IMR-90 (cell line): ENCODE results near the gene SUN1.
"Not testable (repeated sequence)": the region's sequence is repeated elsewhere in the genome, so short reads cannot be mapped to it uniquely, and the experiment has no call there.

Experiments used
- BHLHE40 ChIP-seq: fragments of 150-350 bp; IDR thresholded peaks from 2 replicates; pipeline ENCODE4 v1.6.1; 2016; ENCODE audit warnings: mild to moderate bottlenecking, low read depth, low read length
- CEBPB ChIP-seq: IDR thresholded peaks from 2 replicates; pipeline ENCODE4 v1.6.1; 2012; ENCODE audit warnings: low read depth, low read length, improper control_type of control experiment
- MAFK ChIP-seq: IDR thresholded peaks from 2 replicates; pipeline ENCODE4 v1.6.1; 2012; ENCODE audit warnings: low read depth, low read length, improper control_type of control experiment
- MXI1 ChIP-seq: IDR thresholded peaks from 2 replicates; pipeline ENCODE4 v1.6.1; 2012; ENCODE audit warnings: low read depth, mild to moderate bottlenecking, low read length, moderate library complexity, borderline replicate concordance
- NFE2L2 ChIP-seq: fragments of 150-350 bp; IDR thresholded peaks from 2 replicates; pipeline ENCODE4 v1.6.1; 2016; ENCODE audit warnings: low read depth, mild to moderate bottlenecking, low read length
- POLR2A ChIP-seq: IDR thresholded peaks from 2 replicates; pipeline ENCODE4 v1.6.1; 2012; ENCODE audit warnings: mild to moderate bottlenecking, low read depth, low read length
- RAD21 ChIP-seq: IDR thresholded peaks from 2 replicates; pipeline ENCODE4 v1.6.1; 2012; ENCODE audit warnings: low read length, improper control_type of control experiment
- SMC3 ChIP-seq: fragments of 150-350 bp; IDR thresholded peaks from 2 replicates; pipeline ENCODE4 v1.6.1; 2016; ENCODE audit warnings: low read depth, mild to moderate bottlenecking, antibody characterized with exemption, low read length, moderate library complexity
- TF ChIP-seq, protein P1 (sequence below): conservative IDR thresholded peaks from 2 replicates; pipeline ENCODE4 v1.5.1; 2012; ENCODE audit warnings: mild to moderate bottlenecking, low read depth, low read length, improper control_type of control experiment
- TF ChIP-seq, protein P2 (sequence below): fragments of 150-350 bp; IDR thresholded peaks from 2 replicates; pipeline ENCODE4 v1.6.1; 2017; ENCODE audit warnings: mild to moderate bottlenecking, antibody characterized with exemption, low read length, low read depth
- TF ChIP-seq, protein P3 (sequence below): fragments of 150-350 bp; IDR thresholded peaks from 2 replicates; pipeline ENCODE4 v1.6.1; 2016; ENCODE audit warnings: low read depth, mild to moderate bottlenecking, low read length, moderate library complexity, borderline replicate concordance

DNA sequence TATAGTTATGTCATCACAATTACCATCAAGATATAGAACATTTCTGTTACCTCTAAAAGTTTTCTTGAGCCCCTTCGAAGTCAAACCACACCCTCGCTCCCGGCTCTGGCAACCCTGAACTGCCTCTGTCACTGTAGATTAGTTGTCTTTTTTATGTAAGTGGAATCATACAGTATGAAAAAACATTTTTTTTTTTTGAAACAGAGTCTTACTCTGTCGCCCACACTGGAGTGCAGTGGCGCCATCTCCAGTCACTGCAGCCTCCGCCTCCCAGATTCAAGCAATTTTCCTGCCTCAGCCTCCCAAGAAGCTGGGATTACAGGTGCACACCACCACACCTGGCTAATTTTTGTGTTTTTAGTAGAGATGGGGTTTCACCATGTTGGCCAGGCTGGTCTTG, 30.9 kb upstream of the SUN1 start:
- TF ChIP-seq POLR2A, MAFK, BHLHE40, NFE2L2, SMC3, CEBPB, MXI1, RAD21: not testable (repeated sequence)
- TF ChIP-seq, protein P1, sequence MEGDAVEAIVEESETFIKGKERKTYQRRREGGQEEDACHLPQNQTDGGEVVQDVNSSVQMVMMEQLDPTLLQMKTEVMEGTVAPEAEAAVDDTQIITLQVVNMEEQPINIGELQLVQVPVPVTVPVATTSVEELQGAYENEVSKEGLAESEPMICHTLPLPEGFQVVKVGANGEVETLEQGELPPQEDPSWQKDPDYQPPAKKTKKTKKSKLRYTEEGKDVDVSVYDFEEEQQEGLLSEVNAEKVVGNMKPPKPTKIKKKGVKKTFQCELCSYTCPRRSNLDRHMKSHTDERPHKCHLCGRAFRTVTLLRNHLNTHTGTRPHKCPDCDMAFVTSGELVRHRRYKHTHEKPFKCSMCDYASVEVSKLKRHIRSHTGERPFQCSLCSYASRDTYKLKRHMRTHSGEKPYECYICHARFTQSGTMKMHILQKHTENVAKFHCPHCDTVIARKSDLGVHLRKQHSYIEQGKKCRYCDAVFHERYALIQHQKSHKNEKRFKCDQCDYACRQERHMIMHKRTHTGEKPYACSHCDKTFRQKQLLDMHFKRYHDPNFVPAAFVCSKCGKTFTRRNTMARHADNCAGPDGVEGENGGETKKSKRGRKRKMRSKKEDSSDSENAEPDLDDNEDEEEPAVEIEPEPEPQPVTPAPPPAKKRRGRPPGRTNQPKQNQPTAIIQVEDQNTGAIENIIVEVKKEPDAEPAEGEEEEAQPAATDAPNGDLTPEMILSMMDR = not testable (repeated sequence)
- TF ChIP-seq, protein P2, sequence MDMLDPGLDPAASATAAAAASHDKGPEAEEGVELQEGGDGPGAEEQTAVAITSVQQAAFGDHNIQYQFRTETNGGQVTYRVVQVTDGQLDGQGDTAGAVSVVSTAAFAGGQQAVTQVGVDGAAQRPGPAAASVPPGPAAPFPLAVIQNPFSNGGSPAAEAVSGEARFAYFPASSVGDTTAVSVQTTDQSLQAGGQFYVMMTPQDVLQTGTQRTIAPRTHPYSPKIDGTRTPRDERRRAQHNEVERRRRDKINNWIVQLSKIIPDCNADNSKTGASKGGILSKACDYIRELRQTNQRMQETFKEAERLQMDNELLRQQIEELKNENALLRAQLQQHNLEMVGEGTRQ = not testable (repeated sequence)
- TF ChIP-seq, protein P3, sequence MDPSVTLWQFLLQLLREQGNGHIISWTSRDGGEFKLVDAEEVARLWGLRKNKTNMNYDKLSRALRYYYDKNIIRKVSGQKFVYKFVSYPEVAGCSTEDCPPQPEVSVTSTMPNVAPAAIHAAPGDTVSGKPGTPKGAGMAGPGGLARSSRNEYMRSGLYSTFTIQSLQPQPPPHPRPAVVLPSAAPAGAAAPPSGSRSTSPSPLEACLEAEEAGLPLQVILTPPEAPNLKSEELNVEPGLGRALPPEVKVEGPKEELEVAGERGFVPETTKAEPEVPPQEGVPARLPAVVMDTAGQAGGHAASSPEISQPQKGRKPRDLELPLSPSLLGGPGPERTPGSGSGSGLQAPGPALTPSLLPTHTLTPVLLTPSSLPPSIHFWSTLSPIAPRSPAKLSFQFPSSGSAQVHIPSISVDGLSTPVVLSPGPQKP = not testable (repeated sequence)
